HG03159 (cell line): ENCODE data around the gene CDK17.
"Not testable (repeated sequence)": the region's sequence is repeated elsewhere in the genome, so short reads cannot be mapped to it uniquely, and the experiment has no call there.

ENCODE experiments used
- ATAC-seq: cut with Tn5 transposase; IDR thresholded peaks from one replicate; pipeline ENCODE4 v1.9.1; 2021; ENCODE audit warnings: mild to moderate bottlenecking, moderate library complexity; ENCODE audit not compliant: unreplicated experiment

CDK17 gene

DNA sequence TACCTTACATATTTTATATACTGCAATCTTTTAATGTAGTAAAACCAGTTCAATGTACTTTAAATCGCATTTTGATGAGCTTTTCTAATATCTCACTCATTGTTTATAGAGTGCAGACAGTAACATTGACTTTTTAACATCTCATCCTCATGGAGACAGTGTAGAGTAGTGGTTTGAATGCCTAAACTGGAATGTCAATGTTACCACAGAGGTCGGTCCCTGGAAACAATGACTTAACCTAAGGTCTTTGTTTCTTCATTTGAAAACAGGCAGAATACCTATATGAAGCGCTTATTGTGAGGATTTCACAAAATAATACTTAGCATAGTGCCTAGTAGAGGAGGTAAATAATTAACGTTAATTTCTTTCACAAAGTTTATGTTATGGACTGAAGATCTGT is 5.0 kb downstream of the CDK17 start:
- no peak for ATAC-seq

DNA sequence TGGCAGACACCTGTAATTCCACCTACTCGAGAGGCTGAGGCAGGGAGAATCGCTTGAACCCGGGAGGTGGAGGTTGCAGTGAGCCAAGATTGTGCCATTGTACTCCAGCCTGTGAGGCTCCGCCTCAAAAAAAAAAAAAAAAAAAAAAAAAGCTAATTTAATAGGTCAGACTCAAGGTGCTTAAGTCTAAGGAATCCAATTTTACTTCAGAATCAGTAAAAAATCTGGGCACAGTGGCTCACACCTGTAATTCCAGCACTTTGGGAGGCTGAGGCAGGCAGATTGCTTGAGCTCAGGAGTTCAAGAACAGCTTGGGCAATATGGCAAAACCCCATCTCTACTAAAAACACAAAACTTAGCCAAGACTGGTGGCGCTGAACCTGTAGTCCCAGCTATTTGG is 7.0 kb downstream of the CDK17 start:
- ATAC-seq, result not testable (repeated sequence)

GRCh38 chr12:96392397-96392796 is 7.8 kb downstream of the CDK17 start:
- ATAC-seq, result no peak

- no peak for ATAC-seq
Observed at GRCh38 chr12:96387981-96388380, 12.3 kb downstream of the CDK17 start.

DNA sequence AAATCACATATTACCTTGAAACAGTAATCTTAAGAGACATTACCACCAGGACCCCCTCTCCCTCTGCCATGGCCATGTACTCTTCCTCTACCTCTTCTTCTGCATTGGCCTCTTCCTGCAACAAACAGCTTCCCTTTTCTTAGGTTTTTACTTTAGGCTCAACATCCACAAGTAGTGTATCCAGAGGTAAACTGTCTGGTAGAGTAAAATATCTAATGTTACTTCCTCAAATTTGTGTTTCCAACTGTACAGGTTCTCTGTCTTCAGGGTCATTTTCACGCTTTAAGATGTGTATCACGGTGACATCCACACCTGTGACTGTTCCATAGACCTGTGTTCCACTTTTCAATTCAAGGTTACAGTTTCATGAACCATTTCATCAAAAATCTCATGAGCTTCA is 13.4 kb downstream of the CDK17 start:
- no peak for ATAC-seq

DNA sequence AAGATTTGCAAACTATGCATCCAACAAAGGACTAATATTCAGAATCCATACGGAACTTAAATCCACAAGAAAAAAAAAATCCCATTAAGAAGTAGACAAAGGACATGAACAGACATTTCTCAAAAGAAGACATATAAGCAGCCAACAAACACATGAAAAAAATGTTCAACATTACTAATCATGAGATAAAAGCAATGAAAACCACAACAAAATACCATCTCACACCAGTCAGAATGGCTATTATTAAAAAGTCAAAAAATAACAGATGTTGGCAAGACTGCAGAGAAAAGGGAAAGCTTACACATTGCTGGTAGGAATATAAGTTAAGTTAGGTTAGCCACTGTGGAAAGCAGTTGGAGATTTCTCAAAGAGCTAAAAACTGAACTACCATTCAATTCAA is 16.2 kb downstream of the CDK17 start:
- no peak for ATAC-seq

- no peak for ATAC-seq
Observed at GRCh38 chr12:96383371-96383770, 16.9 kb downstream of the CDK17 start.

DNA sequence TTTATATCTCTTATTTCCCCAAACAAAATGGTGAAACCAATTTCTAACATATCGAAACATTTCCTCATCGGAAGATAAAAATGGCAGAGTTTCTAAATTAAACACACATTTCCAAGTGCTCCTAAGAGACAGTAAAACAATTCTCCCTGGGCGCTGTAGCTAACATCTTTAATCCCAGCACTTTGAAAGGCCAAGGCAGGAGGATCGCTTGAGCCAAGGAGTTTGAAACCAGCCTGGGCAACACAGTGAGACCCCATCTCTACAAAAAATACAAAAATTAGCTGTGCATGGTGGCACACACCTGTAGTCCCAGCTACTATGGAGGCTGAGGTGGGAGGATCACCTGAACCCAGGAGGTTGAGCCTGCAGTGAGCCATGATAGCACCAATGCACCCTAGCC is 20.5 kb downstream of the CDK17 start:
- ATAC-seq, result not testable (repeated sequence)

- no peak for ATAC-seq
Observed at GRCh38 chr12:96378319-96378718, 21.9 kb downstream of the CDK17 start.

DNA sequence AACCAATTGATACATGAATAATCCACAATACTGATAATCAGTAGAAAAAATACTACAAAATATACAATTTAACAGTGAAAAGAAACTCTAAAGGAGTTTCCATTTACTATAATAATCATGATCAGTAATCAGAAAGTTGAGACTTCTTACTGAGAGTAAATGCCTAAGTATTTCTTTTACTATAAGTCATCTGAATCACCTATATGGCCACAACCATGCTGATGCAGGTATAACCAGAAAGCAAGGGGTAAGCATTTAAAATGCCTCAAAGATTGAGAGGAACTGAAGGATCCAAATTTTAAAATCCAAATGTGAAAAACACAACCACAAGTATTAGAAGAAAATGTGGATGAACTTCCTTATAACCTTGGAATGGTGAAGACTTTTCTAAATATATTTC is 23.4 kb downstream of the CDK17 start:
- ATAC-seq, result no peak

- ATAC-seq, result peak; percentile 64
Observed at GRCh38 chr12:96375841-96376604, 24.2 kb downstream of the CDK17 start.

GRCh38 chr12:96375170-96375569 is 25.1 kb downstream of the CDK17 start:
- no peak for ATAC-seq

GRCh38 chr12:96371790-96372699 is 28.2 kb downstream of the CDK17 start:
- no peak for ATAC-seq

DNA sequence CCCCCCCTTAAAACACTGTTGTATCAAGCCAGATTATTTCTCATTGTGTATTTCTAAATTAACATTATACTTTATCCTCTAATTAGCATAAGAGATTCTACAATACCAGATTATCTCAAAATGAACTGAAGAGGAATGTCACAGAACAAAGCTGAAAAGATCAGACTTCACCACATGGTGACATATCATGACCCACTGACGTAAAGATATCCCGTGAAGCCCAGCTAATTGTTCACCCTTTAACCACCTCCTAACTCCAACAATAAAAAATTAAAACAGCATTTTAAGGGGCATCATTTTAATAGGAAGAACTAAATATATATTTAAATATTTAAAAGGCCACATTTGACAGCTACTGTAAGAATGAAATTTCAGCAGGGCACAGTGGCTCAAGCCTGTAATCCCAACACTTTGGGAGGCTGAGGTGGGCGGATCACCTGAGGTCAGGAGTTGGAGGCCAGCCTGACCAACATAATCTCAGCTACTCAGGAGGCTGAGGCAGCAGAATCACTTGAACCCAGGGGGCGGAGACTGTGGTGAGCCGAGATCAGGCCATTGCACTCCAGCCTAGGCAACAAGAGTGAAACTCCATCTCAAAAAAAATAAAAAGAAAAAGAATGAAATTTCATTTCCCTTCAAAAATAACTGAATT is 29.0 kb downstream of the CDK17 start:
- ATAC-seq, result no peak

GRCh38 chr12:96368687-96369086 is 31.6 kb downstream of the CDK17 start:
- no peak for ATAC-seq

DNA sequence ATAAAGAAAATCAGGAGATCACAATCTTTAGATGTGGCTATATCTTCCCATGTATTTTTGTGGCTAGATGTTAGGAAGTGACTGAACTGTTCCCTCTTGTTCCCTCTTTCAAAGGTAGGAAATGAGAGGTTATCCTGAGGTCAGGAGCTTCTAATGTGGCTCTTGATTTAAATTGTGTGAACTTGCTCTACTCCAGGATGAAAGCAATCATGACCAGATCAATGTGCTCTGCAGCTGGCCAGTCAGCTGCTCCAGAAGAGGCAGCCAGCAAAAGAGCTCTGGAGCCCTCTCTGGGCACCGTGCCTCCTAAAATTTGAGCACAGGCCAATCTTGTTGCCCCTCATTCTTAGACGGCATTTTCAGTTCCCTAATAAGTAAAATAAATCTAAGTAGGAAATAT is 32.0 kb downstream of the CDK17 start:
- ATAC-seq, result no peak

GRCh38 chr12:96366381-96366654 is 33.9 kb downstream of the CDK17 start:
- ATAC-seq, result no peak

GRCh38 chr12:96365604-96366380 is 34.4 kb downstream of the CDK17 start:
- ATAC-seq, result no peak

GRCh38 chr12:96364092-96364700 is 36.0 kb downstream of the CDK17 start:
- no peak for ATAC-seq

- no peak for ATAC-seq
Observed at GRCh38 chr12:96361074-96361473, 39.2 kb downstream of the CDK17 start.

DNA sequence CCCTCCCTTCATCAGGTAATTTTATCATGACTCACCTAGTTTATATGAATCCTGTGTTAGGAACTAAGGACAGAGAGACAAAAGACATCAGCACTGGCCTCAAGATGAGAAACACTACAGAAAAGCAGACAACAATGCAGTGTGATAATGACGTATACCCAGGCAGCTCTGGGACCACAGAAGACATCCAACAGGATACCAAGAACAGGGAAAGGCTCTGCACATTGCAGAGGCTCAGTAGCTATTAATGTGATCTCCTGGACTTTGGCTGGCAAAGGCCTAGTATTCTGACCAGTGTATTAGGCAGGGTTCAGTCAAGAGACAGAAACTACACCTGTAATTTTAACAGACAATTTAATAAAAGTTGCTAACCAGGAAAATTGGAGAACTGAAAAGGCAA is 39.7 kb downstream of the CDK17 start:
- no peak for ATAC-seq
